Liver (tissue), 3 donors: ENCODE measurements around the gene CCDC182.

ENCODE experiments used
- FOXA2 ChIP-seq: IDR thresholded peaks from 2 replicates; pipeline ENCODE4 v1.6.1; 2016; ENCODE audit warnings: antibody characterized with exemption
- GABPA ChIP-seq, 2 donors: IDR thresholded peaks in 1 of 2; conservative IDR thresholded peaks in 1 of 2; 2 replicates each; pipeline ENCODE4 v1.6.1; 2016; ENCODE audit warnings: antibody characterized with exemption in 2 of 2, mild to moderate bottlenecking in 1 of 2, moderate library complexity in 1 of 2
- JUND ChIP-seq, 2 donors: IDR thresholded peaks; 2 replicates each; pipeline ENCODE4 v1.6.1; 2016; ENCODE audit warnings: antibody characterized with exemption in 2 of 2
- REST ChIP-seq: IDR thresholded peaks from 2 replicates; pipeline ENCODE4 v1.6.1; 2016; ENCODE audit warnings: antibody characterized with exemption, mild to moderate bottlenecking
- RXRA ChIP-seq, 2 donors: IDR thresholded peaks; 2 replicates each; pipeline ENCODE4 v1.6.1; 2017 to 2018; ENCODE audit warnings: antibody characterized with exemption in 2 of 2, mild to moderate bottlenecking in 1 of 2
- TAF1 ChIP-seq: conservative IDR thresholded peaks from 2 replicates; pipeline ENCODE4 v1.6.1; 2016; ENCODE audit warnings: antibody characterized with exemption, mild to moderate bottlenecking
- TF ChIP-seq, protein P1 (sequence below): fragments of 150-350 bp; IDR thresholded peaks from 2 replicates; pipeline ENCODE4 v1.5.1; 2017; ENCODE audit warnings: improper control_type of control experiment, low read depth, low read length; ENCODE audit not compliant: missing input control
- TF ChIP-seq, protein P2 (sequence below): IDR thresholded peaks from 2 replicates; pipeline ENCODE4 v1.6.1; 2016; ENCODE audit warnings: antibody characterized with exemption
- TF ChIP-seq, protein P3 (sequence below): IDR thresholded peaks from 2 replicates; pipeline ENCODE4 v1.6.1; 2016; ENCODE audit warnings: antibody characterized with exemption
- donor health status: healthy.
- donor health status: healthy.

DNA sequence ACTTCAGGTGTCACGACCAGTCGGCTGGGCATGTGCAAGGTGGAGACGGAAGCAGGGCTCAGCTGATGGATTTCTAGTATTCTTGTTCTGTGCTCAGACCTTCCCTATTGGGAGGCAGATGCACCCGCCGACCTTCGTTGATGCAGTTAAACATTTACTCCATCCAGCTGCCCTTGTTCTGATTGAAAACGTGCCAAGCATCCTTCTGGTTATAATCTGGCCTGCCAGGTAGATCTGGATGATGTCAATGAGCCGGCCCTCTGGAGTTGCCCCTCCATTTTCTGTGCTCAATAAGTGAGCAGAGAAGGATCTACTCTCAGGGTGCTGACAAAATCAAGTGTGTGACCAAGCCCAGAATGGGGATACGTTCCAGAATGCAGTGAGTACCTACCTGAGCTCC is 38.3 kb downstream of the CCDC182 start:
- TF ChIP-seq GABPA (IDR thresholded peaks at IDR 0.05 in 1 of 2, conservative IDR thresholded peaks at IDR 0.05 in 1 of 2) (no peak), RXRA (IDR thresholded peaks at IDR 0.05) (no peak), TAF1 (no peak), JUND (IDR thresholded peaks at IDR 0.05) (no peak), REST (no peak), FOXA2 (no peak)
- TF ChIP-seq, protein P1, sequence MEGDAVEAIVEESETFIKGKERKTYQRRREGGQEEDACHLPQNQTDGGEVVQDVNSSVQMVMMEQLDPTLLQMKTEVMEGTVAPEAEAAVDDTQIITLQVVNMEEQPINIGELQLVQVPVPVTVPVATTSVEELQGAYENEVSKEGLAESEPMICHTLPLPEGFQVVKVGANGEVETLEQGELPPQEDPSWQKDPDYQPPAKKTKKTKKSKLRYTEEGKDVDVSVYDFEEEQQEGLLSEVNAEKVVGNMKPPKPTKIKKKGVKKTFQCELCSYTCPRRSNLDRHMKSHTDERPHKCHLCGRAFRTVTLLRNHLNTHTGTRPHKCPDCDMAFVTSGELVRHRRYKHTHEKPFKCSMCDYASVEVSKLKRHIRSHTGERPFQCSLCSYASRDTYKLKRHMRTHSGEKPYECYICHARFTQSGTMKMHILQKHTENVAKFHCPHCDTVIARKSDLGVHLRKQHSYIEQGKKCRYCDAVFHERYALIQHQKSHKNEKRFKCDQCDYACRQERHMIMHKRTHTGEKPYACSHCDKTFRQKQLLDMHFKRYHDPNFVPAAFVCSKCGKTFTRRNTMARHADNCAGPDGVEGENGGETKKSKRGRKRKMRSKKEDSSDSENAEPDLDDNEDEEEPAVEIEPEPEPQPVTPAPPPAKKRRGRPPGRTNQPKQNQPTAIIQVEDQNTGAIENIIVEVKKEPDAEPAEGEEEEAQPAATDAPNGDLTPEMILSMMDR: no peak
- TF ChIP-seq, protein P2, sequence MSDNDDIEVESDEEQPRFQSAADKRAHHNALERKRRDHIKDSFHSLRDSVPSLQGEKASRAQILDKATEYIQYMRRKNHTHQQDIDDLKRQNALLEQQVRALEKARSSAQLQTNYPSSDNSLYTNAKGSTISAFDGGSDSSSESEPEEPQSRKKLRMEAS: no peak
- TF ChIP-seq, protein P3, sequence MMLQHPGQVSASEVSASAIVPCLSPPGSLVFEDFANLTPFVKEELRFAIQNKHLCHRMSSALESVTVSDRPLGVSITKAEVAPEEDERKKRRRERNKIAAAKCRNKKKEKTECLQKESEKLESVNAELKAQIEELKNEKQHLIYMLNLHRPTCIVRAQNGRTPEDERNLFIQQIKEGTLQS: no peak
